ENCODE measurements around the gene PIEZO2.

- TF ChIP-seq ZBTB21 (tag by site-specific recombination; IDR thresholded peaks at IDR 0.05) (no peak), CTCF (tag by site-specific recombination; IDR thresholded peaks at IDR 0.05) (no peak), ZFP69B (tag by site-specific recombination; IDR thresholded peaks at IDR 0.05) (no peak), ZNF239 (tag by site-specific recombination; IDR thresholded peaks at IDR 0.05) (no peak), ZNF529 (tag by site-specific recombination; IDR thresholded peaks at IDR 0.05; ENCODE audit: insufficient replicate concordance) (no peak), ZNF768 (tag by site-specific recombination; IDR thresholded peaks at IDR 0.05) (no peak), ZSCAN30 (tag by site-specific recombination; IDR thresholded peaks at IDR 0.05) (no peak), ZNF2 (tag by site-specific recombination; IDR thresholded peaks at IDR 0.05) (no peak), ZNF571 (tag by site-specific recombination; IDR thresholded peaks at IDR 0.05) (no peak)
Measured at GRCh38 chr18:11165138-11165537, 15.8 kb upstream of the PIEZO2 start.
